Uterus (tissue), 4 donors: ENCODE results near the gene VEZF1. TPM values are rescaled to one million over a fixed set of nuclear protein-coding genes. Genes with fewer than 3 reads are reported as not detected.
A peak's percentile ranks its signal among the peaks of the same experiment; 100 is the strongest.

ENCODE experiments used
- DNase-seq, 2 donors: peaks; one replicate each; pipeline ENCODE4 v3.0.0-alpha.2; 2019 to 2020
- H3K27ac ChIP-seq, 2 donors: fragments of 200-600 bp; sonication (generic); 1 replicate in 1 of 2; 2 replicates in 1 of 2; pipeline ENCODE4 v1.5.1; 2016 to 2018
- H3K27me3 ChIP-seq, 2 donors: fragments of 200-600 bp; sonication (generic); one replicate each; pipeline ENCODE4 v1.5.1; 2018 to 2019; ENCODE audit warnings: control low read depth in 1 of 2
- H3K36me3 ChIP-seq, 2 donors: fragments of 200-600 bp; sonication (generic); one replicate each; pipeline ENCODE4 v1.5.1; 2019; ENCODE audit warnings: control low read depth in 1 of 2
- H3K4me1 ChIP-seq, 2 donors: fragments of 200-600 bp; sonication (generic); one replicate each; pipeline ENCODE4 v1.5.1; 2018 to 2019; ENCODE audit warnings: control low read depth in 1 of 2
- H3K4me3 ChIP-seq, 2 donors: fragments of 200-600 bp; sonication (generic); 1 replicate in 1 of 2; 2 replicates in 1 of 2; pipeline ENCODE4 v1.5.1; 2018 to 2019; ENCODE audit warnings: mild to moderate bottlenecking in 1 of 2
- H3K9me3 ChIP-seq, 2 donors: fragments of 200-600 bp; sonication (generic); one replicate each; pipeline ENCODE4 v1.5.1; 2019; ENCODE audit warnings: control low read depth in 1 of 2
- POLR2A ChIP-seq, 2 donors: fragments of 450-650 bp; IDR thresholded peaks; one replicate each; pipeline ENCODE4 v1.6.1; 2016; ENCODE audit warnings: antibody characterized with exemption in 2 of 2, mild to moderate bottlenecking in 1 of 2, moderate library complexity in 1 of 2
- intact Hi-C: fragments of 100-400 bp; cut with DNase I; formaldehyde crosslinking; loops from one replicate; pipeline ENCODE4 v1.15.1; 2023; ENCODE audit warnings: low total_unique reads
- total RNA-seq, 4 donors: library from RNA; depleted of rRNA in 3 of 4; stranded (reverse); fragments of >200 nt in 3 of 4; gene quantifications; one replicate each; pipeline versions ENCODE4 v1.1.0 to v1.2.4, GENCODE V29; 2014 to 2023
- TF ChIP-seq, protein P1 (sequence below), 4 experiments: fragments of 200-600 bp in 2 of 4; fragments of 450-650 bp in 2 of 4; sonication (generic) in 2 of 4; IDR thresholded peaks; one replicate each; pipeline ENCODE4 v1.5.1; 2016 to 2019; ENCODE audit warnings: antibody characterized with exemption in 4 of 4, mild to moderate bottlenecking in 2 of 4, moderate library complexity in 1 of 4
- donor health status: DM: yes; HTN: yes; CAD: no.

The VEZF1 gene
- total RNA-seq, 4 donors from 2014 or later, result 58.8 to 133 (median 110) TPM

DNA sequence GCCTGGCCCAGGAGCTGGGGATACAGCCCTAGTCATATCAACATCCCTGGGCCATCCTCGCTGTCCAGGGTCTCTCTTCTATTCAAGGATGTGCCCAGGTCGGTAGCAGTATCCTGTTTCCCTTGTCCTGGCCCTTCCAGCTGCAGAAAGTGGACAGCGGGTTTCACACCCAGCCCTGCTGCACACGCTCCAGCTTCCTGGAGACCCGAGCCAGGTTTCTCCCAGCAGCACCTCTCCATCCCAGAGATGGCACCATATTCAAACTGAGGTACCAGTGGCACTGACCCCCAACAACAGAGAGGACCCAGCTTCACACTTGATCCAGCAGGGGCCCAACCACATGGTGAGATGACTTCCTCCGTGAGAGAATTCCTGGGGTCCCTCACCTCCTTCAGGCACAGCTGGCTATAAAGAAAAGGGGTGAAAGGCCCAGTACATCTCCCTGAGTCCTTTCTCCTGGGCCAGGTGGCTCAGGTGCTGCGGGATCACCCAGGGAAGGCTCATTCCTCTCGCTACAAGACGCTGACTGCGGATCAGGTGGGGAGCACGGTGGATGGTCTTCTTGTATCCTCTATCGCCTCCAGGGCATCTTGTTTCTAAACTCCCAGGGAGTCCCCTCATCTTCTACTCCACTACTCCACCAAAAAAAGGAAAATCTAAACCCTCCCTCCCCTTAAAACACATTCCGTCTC is 34.2 kb downstream of the VEZF1 start:
- H3K27me3 ChIP-seq, result no peaks in the 10 kb centered on the region
- intact Hi-C loops, result loop anchor here (2.0 kb wide), 1 partner anchor 59 kb away; no protein-coding TSS in a partner anchor
- H3K9me3 ChIP-seq, result no peaks in the 10 kb centered on the region
- H3K27ac ChIP-seq, result peak overlapping the region; percentile 98 to 99
- TF ChIP-seq, protein P1, sequence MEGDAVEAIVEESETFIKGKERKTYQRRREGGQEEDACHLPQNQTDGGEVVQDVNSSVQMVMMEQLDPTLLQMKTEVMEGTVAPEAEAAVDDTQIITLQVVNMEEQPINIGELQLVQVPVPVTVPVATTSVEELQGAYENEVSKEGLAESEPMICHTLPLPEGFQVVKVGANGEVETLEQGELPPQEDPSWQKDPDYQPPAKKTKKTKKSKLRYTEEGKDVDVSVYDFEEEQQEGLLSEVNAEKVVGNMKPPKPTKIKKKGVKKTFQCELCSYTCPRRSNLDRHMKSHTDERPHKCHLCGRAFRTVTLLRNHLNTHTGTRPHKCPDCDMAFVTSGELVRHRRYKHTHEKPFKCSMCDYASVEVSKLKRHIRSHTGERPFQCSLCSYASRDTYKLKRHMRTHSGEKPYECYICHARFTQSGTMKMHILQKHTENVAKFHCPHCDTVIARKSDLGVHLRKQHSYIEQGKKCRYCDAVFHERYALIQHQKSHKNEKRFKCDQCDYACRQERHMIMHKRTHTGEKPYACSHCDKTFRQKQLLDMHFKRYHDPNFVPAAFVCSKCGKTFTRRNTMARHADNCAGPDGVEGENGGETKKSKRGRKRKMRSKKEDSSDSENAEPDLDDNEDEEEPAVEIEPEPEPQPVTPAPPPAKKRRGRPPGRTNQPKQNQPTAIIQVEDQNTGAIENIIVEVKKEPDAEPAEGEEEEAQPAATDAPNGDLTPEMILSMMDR (IDR thresholded peaks at IDR 0.05), result no peak
- no peak for TF ChIP-seq POLR2A (IDR thresholded peaks at IDR 0.05)
- H3K4me3 ChIP-seq, result peak overlapping the region; percentile 41 to 96
- H3K36me3 ChIP-seq, result no peaks in the 10 kb centered on the region
- peaks cover 8 to 11% of the 10 kb centered on the region in 2 donors for H3K4me1 ChIP-seq
- DNase-seq, result no peak

DNA sequence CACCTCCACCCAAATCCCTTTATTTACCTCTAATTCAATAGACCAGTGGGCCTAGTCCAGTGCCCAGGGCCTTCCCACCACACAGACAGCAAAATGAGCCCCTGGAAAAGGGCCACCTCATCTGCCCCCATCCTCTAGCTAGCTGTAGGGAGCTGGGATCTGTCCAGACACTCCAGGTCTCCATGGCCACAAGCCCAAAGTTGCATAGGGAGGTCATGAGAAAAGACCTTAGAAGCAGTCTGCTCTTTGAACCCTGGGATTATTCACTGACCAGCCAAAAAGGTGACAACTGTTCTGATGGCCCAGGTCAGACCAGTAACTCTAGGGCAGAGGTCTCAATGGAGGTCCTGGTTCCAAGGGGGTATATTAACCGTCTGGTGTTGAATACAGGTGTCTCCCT is 34.8 kb downstream of the VEZF1 start:
- no peak for DNase-seq
- Histone ChIP-seq H3K4me1 (peaks cover 9 to 16% of the 10 kb centered on the region in 2 donors), H3K36me3 (no peaks in the 10 kb centered on the region), H3K27ac (peak overlapping the region; percentile 98 to 99), H3K9me3 (no peaks in the 10 kb centered on the region), H3K4me3 (no peak overlapping the region), H3K27me3 (no peaks in the 10 kb centered on the region)
- intact Hi-C loops, result no loop called here
- no peak for TF ChIP-seq POLR2A (IDR thresholded peaks at IDR 0.05)
- TF ChIP-seq, protein P1 (IDR thresholded peaks at IDR 0.05), result no peak

DNA sequence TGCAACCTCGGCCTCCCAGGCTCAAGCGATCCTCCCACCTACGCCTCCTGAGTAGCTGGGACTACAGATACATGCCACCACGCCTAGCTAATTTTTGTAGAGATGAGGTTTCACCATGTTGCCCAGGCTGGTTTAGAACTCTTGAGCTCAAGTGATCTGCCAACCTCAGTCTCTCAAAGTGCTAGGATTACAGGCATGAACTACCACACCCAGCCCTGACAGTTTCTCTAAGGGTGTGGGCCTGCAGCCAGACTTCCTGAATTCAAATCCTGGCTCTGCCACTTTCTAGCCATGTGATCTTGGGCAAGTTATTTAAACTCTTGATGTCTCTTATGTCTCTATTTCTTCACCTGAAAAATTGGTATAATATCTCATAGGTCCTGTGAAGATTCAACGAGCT is 38.4 kb downstream of the VEZF1 start:
- Histone ChIP-seq H3K9me3 (no peaks in the 10 kb centered on the region), H3K4me3 (no peak overlapping the region), H3K27ac (peak overlapping the region; percentile 94 to 99), H3K4me1 (peaks cover 26 to 31% of the 10 kb centered on the region in 2 donors), H3K27me3 (no peaks in the 10 kb centered on the region), H3K36me3 (no peaks in the 10 kb centered on the region)
- DNase-seq, result no peak
- no peak for TF ChIP-seq POLR2A (IDR thresholded peaks at IDR 0.05)
- TF ChIP-seq, protein P1 (IDR thresholded peaks at IDR 0.05), result no peak
- intact Hi-C loops, result no loop called here

DNA sequence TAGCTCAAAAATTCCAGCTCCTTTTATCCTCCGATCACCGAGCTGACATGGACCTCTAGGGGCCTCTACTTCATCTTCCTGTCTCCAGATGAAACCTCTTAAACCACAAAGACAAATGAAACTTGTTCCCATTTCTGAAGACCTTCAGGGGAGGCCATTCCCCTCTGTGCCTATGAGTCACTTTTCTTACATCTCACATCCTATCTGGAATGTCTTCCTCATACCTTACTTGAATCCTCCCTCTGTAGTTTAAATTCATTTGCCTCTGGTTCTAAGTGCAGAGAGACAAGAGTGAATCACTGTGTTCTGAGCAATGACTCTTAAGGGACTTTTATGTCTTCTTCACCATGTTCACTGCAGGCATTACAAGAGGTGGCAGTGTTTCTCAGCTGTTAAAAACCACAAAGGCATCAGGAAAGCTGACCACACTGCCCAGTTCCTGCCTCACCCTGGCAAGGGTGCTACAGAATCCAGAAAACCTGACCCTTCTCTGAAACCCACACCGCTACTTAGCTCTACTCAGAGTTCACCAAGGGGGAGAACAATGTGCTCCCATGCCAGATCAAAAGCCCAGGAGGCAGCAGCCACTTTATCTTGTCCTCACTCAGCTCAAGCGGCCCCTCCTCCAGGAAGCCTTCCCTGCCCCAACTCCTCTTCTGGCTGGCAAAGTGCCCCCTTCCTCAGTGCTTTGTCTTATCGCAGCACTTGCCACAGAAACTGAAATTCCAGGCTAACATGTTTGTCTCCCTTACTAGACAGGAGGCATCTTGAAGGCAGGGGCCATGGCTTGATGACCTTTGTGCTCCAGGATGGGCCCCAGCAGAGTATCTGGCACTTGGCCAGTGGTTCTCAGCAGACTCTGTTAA is 39.3 kb downstream of the VEZF1 start:
- intact Hi-C loops, result no loop called here
- Histone ChIP-seq H3K4me1 (peaks cover 25 to 33% of the 10 kb centered on the region in 2 donors), H3K27ac (peak overlapping the region; percentile 94 to 99), H3K9me3 (no peaks in the 10 kb centered on the region), H3K27me3 (no peaks in the 10 kb centered on the region), H3K36me3 (no peaks in the 10 kb centered on the region), H3K4me3 (no peak overlapping the region)
- DNase-seq, result peak in 1 of 2 donors; percentile 57
- TF ChIP-seq, protein P1 (IDR thresholded peaks at IDR 0.05), result no peak
- no peak for TF ChIP-seq POLR2A (IDR thresholded peaks at IDR 0.05)

DNA sequence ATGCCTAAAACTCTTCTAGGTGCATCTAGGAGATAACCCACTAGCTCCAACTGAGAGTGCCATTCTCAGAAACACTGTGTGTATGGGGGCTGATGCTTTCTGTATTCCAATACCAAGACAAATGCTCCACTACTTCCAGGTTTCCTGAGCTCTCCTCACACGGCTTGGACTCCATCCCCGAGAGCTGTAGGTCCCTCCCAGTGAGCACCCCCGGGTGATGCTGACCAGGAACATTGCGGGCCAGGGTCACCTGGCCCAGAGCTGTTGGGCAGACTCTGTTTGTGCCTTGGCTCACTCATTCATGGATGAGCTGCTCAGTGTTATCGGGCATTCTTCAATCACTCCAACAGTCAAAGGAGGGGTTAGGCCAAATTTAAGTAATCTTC is 39.9 kb downstream of the VEZF1 start:
- DNase-seq, result peak; percentile 52 to 58
- intact Hi-C loops, result no loop called here
- peaks cover 19 to 33% of the 10 kb centered on the region in 2 donors for H3K4me1 ChIP-seq

More for the DNA sequence above, 39.9 kb downstream of the VEZF1 start:
- no peak for TF ChIP-seq POLR2A (IDR thresholded peaks at IDR 0.05)
- Histone ChIP-seq H3K36me3 (no peaks in the 10 kb centered on the region), H3K27ac (peak overlapping the region; percentile 94 to 99), H3K9me3 (no peaks in the 10 kb centered on the region), H3K27me3 (no peaks in the 10 kb centered on the region), H3K4me3 (no peak overlapping the region)
